HG03039 (cell line): ENCODE data around the gene EMC8.

Source experiments
- ATAC-seq: cut with Tn5 transposase; IDR thresholded peaks from one replicate; pipeline ENCODE4 v1.9.1; 2021; ENCODE audit warnings: mild to moderate bottlenecking, moderate library complexity; ENCODE audit not compliant: unreplicated experiment

EMC8 gene

DNA sequence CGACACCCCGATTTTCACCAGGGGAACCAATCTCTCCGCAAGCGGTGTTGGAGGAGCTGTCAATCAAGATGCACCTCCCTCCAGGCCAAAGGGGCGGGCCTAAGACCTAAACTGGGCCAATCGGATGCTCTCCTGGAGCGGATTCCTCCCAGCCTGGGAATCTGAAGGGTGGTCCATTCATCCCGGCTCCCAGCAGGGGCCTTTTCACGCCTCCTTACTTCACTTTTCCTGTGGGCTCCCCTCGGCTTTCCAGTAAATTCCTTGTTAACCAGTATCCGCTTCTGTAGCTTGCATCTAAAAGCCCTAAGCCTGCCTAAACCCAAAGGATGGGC lies 65.5 kb downstream of the EMC8 start:
- no peak for ATAC-seq

GRCh38 chr16:85733155-85733838 lies 66.0 kb downstream of the EMC8 start:
- no peak for ATAC-seq

DNA sequence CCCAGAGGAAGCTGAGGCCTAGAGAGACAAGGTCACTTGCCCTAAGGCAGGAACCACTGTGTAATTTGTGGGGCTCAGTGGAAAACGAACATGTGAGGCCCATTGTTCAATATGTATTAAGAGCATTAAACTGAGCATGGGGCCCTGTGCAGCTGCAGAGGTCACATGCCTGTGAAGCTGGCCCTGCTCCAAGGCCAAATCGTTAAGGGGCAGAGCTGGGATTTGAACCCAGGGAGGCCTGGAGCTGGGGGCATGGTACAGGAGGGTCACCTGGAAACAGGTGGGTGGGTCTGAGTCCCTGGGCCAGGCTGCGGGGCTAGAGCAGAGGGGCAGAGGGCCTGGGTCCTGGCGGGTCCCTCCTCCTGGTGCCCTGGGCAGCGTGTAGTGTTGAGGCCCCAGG lies 68.2 kb downstream of the EMC8 start:
- ATAC-seq: no peak

DNA sequence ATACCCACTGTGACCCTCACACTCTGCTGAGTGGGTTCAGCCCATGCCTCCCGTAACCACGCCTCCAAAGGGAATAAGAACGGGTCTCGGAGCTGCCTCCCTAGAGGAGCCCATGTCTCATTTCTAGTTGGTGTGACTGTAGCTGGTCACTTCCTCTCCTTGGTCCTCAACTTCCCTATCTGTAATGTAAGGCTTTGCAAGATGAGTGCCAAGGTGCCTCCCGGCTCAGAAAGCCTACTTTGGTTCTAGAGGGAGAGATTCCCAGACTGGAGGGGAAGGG lies 69.2 kb downstream of the EMC8 start:
- no peak for ATAC-seq

- no peak for ATAC-seq
Measured at GRCh38 chr16:85729452-85730185, 69.7 kb downstream of the EMC8 start.

GRCh38 chr16:85728879-85729278 lies 70.5 kb downstream of the EMC8 start:
- no peak for ATAC-seq
